IMR-90 (cell line): Measurements from ENCODE around the gene KAZALD1. TPM values are rescaled to one million over a fixed set of nuclear protein-coding genes. Genes with fewer than 3 reads are reported as not detected.

Experiments
- ATAC-seq: fragments of 200-7000 bp; cut with Tn5 transposase; 2 replicates; pipeline ENCODE4 v1.9.1; 2020; ENCODE audit warnings: low read depth, mild to moderate bottlenecking, moderate library complexity
- BruUV-seq: library from RNA; stranded (reverse); fragments of 400-500 nt; replicated peaks from 2 replicates; lab custom pipeline; 2021; lab: Mats Ljungman, UMichigan
- CTCF ChIA-PET: fragments of 300-600 bp; formaldehyde crosslinking; extraction: SDS; loops from one replicate; lab custom pipeline; 2021; ENCODE audit warnings: antibody characterized with exemption; lab: Yijun Ruan, JAX
- POLR2A ChIA-PET: fragments of 300-600 bp; sonication (Branson Sonifier 250); formaldehyde crosslinking; loops from one replicate; lab custom pipeline; 2022; ENCODE audit warnings: antibody characterized with exemption; ENCODE audit not compliant: unreplicated experiment; lab: Charles Lee
- DNase-seq: peaks from one replicate; pipeline ENCODE4 v3.0.0; 2013
- H2AFZ ChIP-seq: replicated peaks from 2 replicates; pipeline ENCODE3; 2013; ENCODE audit warnings: low read length, mild to moderate bottlenecking; ENCODE audit not compliant: poor library complexity
- H2AK5ac ChIP-seq: 2 replicates; pipeline ENCODE4 v1.6.1; 2013; ENCODE audit warnings: low read depth, low read length, inconsistent platforms
- H2AK9ac ChIP-seq: replicated peaks from 2 replicates; pipeline ENCODE3; 2013; ENCODE audit warnings: mild to moderate bottlenecking, low read depth, low read length, moderate library complexity; ENCODE audit not compliant: poor library complexity
- H2BK120ac ChIP-seq: 2 replicates; pipeline ENCODE4 v1.6.1; 2013; ENCODE audit warnings: low read depth, low read length, inconsistent platforms
- H2BK15ac ChIP-seq: 3 replicates; pipeline ENCODE4 v1.6.1; 2013; ENCODE audit warnings: low read depth, low read length, inconsistent platforms
- H2BK20ac ChIP-seq: 2 replicates; pipeline ENCODE4 v1.6.1; 2013; ENCODE audit warnings: low read depth, mild to moderate bottlenecking, inconsistent platforms, low read length, moderate library complexity
- H2BK5ac ChIP-seq: 2 replicates; pipeline ENCODE4 v1.6.1; 2013; ENCODE audit warnings: mild to moderate bottlenecking, low read depth, low read length, inconsistent platforms; ENCODE audit not compliant: poor library complexity, severe bottlenecking
- H3K14ac ChIP-seq: replicated peaks from 2 replicates; pipeline ENCODE4 v1.6.1; 2013; ENCODE audit warnings: low read depth, low read length, inconsistent platforms
- H3K18ac ChIP-seq: 2 replicates; pipeline ENCODE4 v1.6.1; 2013; ENCODE audit warnings: low read depth, low read length, control low read depth
- H3K23ac ChIP-seq: 2 replicates; pipeline ENCODE4 v1.6.1; 2013; ENCODE audit warnings: low read depth, low read length, inconsistent platforms
- H3K27ac ChIP-seq: 2 replicates; pipeline ENCODE4 v1.5.1; 2013; ENCODE audit warnings: mild to moderate bottlenecking, control low read depth, low read length; ENCODE audit not compliant: insufficient read depth
- H3K27me3 ChIP-seq: 2 replicates; pipeline ENCODE4 v1.6.1; 2013; ENCODE audit warnings: low read length; ENCODE audit not compliant: control insufficient read depth, insufficient read depth
- H3K36me3 ChIP-seq: 2 replicates; pipeline ENCODE4 v1.6.1; 2013; ENCODE audit warnings: low read length, mixed read lengths; ENCODE audit not compliant: control insufficient read depth, insufficient read depth
- H3K4ac ChIP-seq: 2 replicates; pipeline ENCODE4 v1.6.1; 2013; ENCODE audit warnings: low read depth, low read length, inconsistent platforms
- H3K4me1 ChIP-seq: 2 replicates; pipeline ENCODE4 v1.6.1; 2013; ENCODE audit warnings: low read length, mixed read lengths; ENCODE audit not compliant: control insufficient read depth, insufficient read depth
- H3K4me2 ChIP-seq: 2 replicates; pipeline ENCODE4 v1.6.1; 2013; ENCODE audit warnings: low read depth, mild to moderate bottlenecking, control low read depth, low read length, moderate library complexity
- H3K4me3 ChIP-seq: 2 replicates; pipeline ENCODE4 v1.5.1; 2013; ENCODE audit warnings: low read depth, mild to moderate bottlenecking, control low read depth, low read length, moderate library complexity; ENCODE audit not compliant: insufficient read depth
- H3K56ac ChIP-seq: 2 replicates; pipeline ENCODE4 v1.6.1; 2013; ENCODE audit warnings: low read length, inconsistent platforms; ENCODE audit not compliant: insufficient read depth; ENCODE audit errors: extremely low read depth
- H3K79me1 ChIP-seq, 2 experiments: 2 replicates each; pipeline ENCODE4 v1.6.1; 2013; ENCODE audit warnings: low read length in 2 of 2, inconsistent platforms in 1 of 2, low read depth in 1 of 2
- H3K9ac ChIP-seq: 2 replicates; pipeline ENCODE4 v1.6.1; 2013; ENCODE audit warnings: low read depth, low read length, control low read depth
- H3K9me1 ChIP-seq: 2 replicates; pipeline ENCODE4 v1.6.1; 2013; ENCODE audit warnings: low read length, inconsistent platforms; ENCODE audit not compliant: insufficient read depth
- H3K9me3 ChIP-seq: 2 replicates; pipeline ENCODE4 v1.6.1; 2013; ENCODE audit warnings: low read length; ENCODE audit not compliant: control insufficient read depth, insufficient read depth
- H4K20me1 ChIP-seq: 2 replicates; pipeline ENCODE4 v1.6.1; 2013; ENCODE audit warnings: low read length, inconsistent platforms; ENCODE audit not compliant: insufficient read depth
- H4K5ac ChIP-seq: 2 replicates; pipeline ENCODE4 v1.6.1; 2013; ENCODE audit warnings: mild to moderate bottlenecking, low read depth, low read length, control low read depth
- H4K8ac ChIP-seq, 2 experiments: 2 replicates each; pipeline ENCODE4 v1.6.1; 2013; ENCODE audit warnings: low read depth in 2 of 2, low read length in 2 of 2, control low read depth in 1 of 2, inconsistent platforms in 1 of 2
- H4K91ac ChIP-seq: 2 replicates; pipeline ENCODE4 v1.6.1; 2013; ENCODE audit warnings: low read depth, low read length, inconsistent platforms; ENCODE audit not compliant: insufficient read depth
- CEBPB ChIP-seq: IDR thresholded peaks from 2 replicates; pipeline ENCODE4 v1.6.1; 2012; ENCODE audit warnings: low read depth, low read length, improper control_type of control experiment
- CHD1 ChIP-seq: IDR thresholded peaks from 2 replicates; pipeline ENCODE4 v1.6.1; 2012; ENCODE audit warnings: low read depth, low read length, improper control_type of control experiment
- CTCF ChIP-seq: conservative IDR thresholded peaks from 2 replicates; pipeline ENCODE4 v1.5.1; 2012; ENCODE audit warnings: mild to moderate bottlenecking, low read depth, low read length, improper control_type of control experiment
- FOS ChIP-seq: fragments of 150-350 bp; IDR thresholded peaks from 2 replicates; pipeline ENCODE4 v1.6.1; 2016; ENCODE audit warnings: low read depth, low read length
- POLR2A ChIP-seq: IDR thresholded peaks from 2 replicates; pipeline ENCODE4 v1.6.1; 2012; ENCODE audit warnings: mild to moderate bottlenecking, low read depth, low read length
- RAD21 ChIP-seq: IDR thresholded peaks from 2 replicates; pipeline ENCODE4 v1.6.1; 2012; ENCODE audit warnings: low read length, improper control_type of control experiment
- SMC3 ChIP-seq: fragments of 150-350 bp; IDR thresholded peaks from 2 replicates; pipeline ENCODE4 v1.6.1; 2016; ENCODE audit warnings: low read depth, mild to moderate bottlenecking, antibody characterized with exemption, low read length, moderate library complexity
- WGBS, 2 experiments: methylation state at CpG; one replicate each; pipeline versions ENCODE4 v1.1.5 to v1.1.7; 2013; ENCODE audit warnings: missing lambda C conversion rate in 2 of 2; ENCODE audit not compliant: insufficient read length in 1 of 2; ENCODE audit errors: extremely low coverage in 2 of 2; 5-methylcytosine and 5-hydroxymethylcytosine counted together
- dilution Hi-C: fragments of 300-500 bp; cut with HindIII; formaldehyde crosslinking; loops from one replicate; pipeline ENCODE4 v1.14.3; 2018; ENCODE audit warnings: low sequenced_read_pairs; ENCODE audit not compliant: unreplicated experiment
- in situ Hi-C: fragments of 300-500 bp; cut with MboI; formaldehyde crosslinking; loops from 3 replicates; pipeline ENCODE4 v1.14.3; 2019; ENCODE audit warnings: low sequenced_read_pairs, inconsistent platforms, mixed read lengths
- intact Hi-C: fragments of 100-400 bp; cut with micrococcal nuclease; formaldehyde crosslinking; loops from 2 replicates; pipeline ENCODE4 v1.10.0; 2022
- polyA plus RNA-seq, 3 experiments: library from polyadenylated mRNA; depleted of rRNA; stranded (reverse); fragments of >200 nt; gene quantifications; 2 replicates each; pipeline ENCODE4 v1.2.3, GENCODE V29; 2012; ENCODE audit warnings: low replicate concordance in 1 of 3
- total RNA-seq: library from RNA; depleted of rRNA; stranded (reverse); fragments of >200 nt; gene quantifications from 2 replicates; pipeline ENCODE4 v1.2.3, GENCODE V29; 2012

The KAZALD1 gene
- total and polyA plus RNA-seq, 2 of the 4 experiments (the other 2 are of a cell fraction): 9.1 to 18.6 TPM

- ATAC-seq (peak; percentile 95), DNase-seq (peak; percentile 44)
- no peak overlapping the region for H2BK120ac ChIP-seq
- H4K20me1 ChIP-seq: no peaks in the 10 kb centered on the region
- H4K91ac ChIP-seq: no peak overlapping the region
- H3K4ac ChIP-seq: no peak overlapping the region
- H3K9me1 ChIP-seq: no peaks in the 10 kb centered on the region
- no peak overlapping the region for H2BK15ac ChIP-seq
- no CpG with 5 or more reads among the region's 7 CpGs for WGBS, 2 experiments
- H2AFZ ChIP-seq: peak overlapping the region; percentile 26
- no peak overlapping the region for H2BK20ac ChIP-seq
- H3K23ac ChIP-seq: no peak overlapping the region
- H2BK5ac ChIP-seq: no peak overlapping the region
- H2AK5ac ChIP-seq: no peak overlapping the region
- no peak overlapping the region for H4K5ac ChIP-seq
- dilution Hi-C loops (no loop called here), in situ Hi-C loops (loop anchor here (5.0 kb wide), 1 partner anchor 47 kb away; no protein-coding TSS in a partner anchor), intact Hi-C loops (loop anchor here (1.0 kb wide), 1 partner anchor 47 kb away; no protein-coding TSS in a partner anchor)
- H3K36me3 ChIP-seq: no peaks in the 10 kb centered on the region
- BruUV-seq: no TSS peak
- H4K8ac ChIP-seq: no peak overlapping the region
- no peak overlapping the region for H3K9ac ChIP-seq
- H3K4me2 ChIP-seq: no peak overlapping the region
- no peak overlapping the region for H3K56ac ChIP-seq
- CTCF ChIA-PET: interaction anchor here (0.5 to 1.8 kb wide), 11 partner anchors 9 to 372 kb away, joined by 3 to 11 read pairs (median 3); no protein-coding TSS in a partner anchor
- TF ChIP-seq CEBPB (no peak), FOS (no peak), CTCF (peak; percentile 73), SMC3 (peak; percentile 69), CHD1 (no peak), RAD21 (peak; percentile 57), POLR2A (no peak)
- no peak overlapping the region for H3K14ac ChIP-seq
- no peak overlapping the region for H3K18ac ChIP-seq
- H3K9me3 ChIP-seq: no peaks in the 10 kb centered on the region
- no peak overlapping the region for H2AK9ac ChIP-seq
- no peaks in the 10 kb centered on the region for H3K79me1 ChIP-seq
- POLR2A ChIA-PET: no interaction called here
- no peak overlapping the region for H3K27ac ChIP-seq
- no peak overlapping the region for H3K4me3 ChIP-seq
- peaks cover 77% of the 10 kb centered on the region for H3K27me3 ChIP-seq
- 0 out of 2 replicates have a peak, but pooled peaks cover 2% of the 10 kb centered on the region for H3K4me1 ChIP-seq
Measured at GRCh38 chr10:101095550-101096213, 33.9 kb downstream of the KAZALD1 start.
